HCT116 (cell line): Measurements from ENCODE around the gene DCLRE1B. TPM values are rescaled to one million over a fixed set of nuclear protein-coding genes. Genes with fewer than 3 reads are reported as not detected.

Source experiments
- ATAC-seq: fragments of 200-7000 bp; cut with Tn5 transposase; 2 replicates; pipeline ENCODE4 v1.9.1; 2020; ENCODE audit warnings: mild to moderate bottlenecking, moderate library complexity
- BruUV-seq: library from RNA; stranded (reverse); fragments of 400-500 nt; replicated peaks from 2 replicates; lab custom pipeline; 2021; lab: Mats Ljungman, UMichigan
- CTCF ChIA-PET: fragments of 300-600 bp; sonication (Branson Sonifier 250); formaldehyde crosslinking; loops from one replicate; lab custom pipeline; 2021; ENCODE audit warnings: antibody characterized with exemption; lab: Charles Lee
- POLR2A ChIA-PET: fragments of 300-600, 350-600 bp; sonication (Branson Sonifier 250); formaldehyde crosslinking; loops from one replicate; lab custom pipeline; 2021; ENCODE audit warnings: antibody characterized with exemption; lab: Charles Lee
- RAD21 ChIA-PET, 2 experiments: fragments of 300-600 bp; sonication (Branson Sonifier 250); formaldehyde crosslinking; loops; one replicate each; lab custom pipeline; 2023; ENCODE audit warnings: low total read pairs in 2 of 2; ENCODE audit not compliant: uncharacterized antibody in 2 of 2, unreplicated experiment in 2 of 2, low non-redundant PET in 1 of 2; lab: Charles Lee
- DNase-seq: peaks from one replicate; pipeline ENCODE4 v3.0.0-alpha.2; 2010; ENCODE audit warnings: low read depth, low spot score
- H2AFZ ChIP-seq: fragments of 200-600 bp; shearing (Covaris generic), sonication (generic); 2 replicates; pipeline ENCODE4 v1.6.1; 2017; ENCODE audit warnings: low read depth, mixed run types, mixed read lengths, antibody characterized with exemption, low read length; ENCODE audit not compliant: poor library complexity, severe bottlenecking
- H3K27ac ChIP-seq: 2 replicates; pipeline ENCODE4 v1.5.1; 2012; ENCODE audit warnings: low read depth, low read length
- H3K27me3 ChIP-seq: fragments of 200-600 bp; sonication (generic); 2 replicates; pipeline ENCODE4 v1.6.1; 2016; ENCODE audit warnings: mixed run types, low read length, mixed read lengths; ENCODE audit not compliant: insufficient read depth
- H3K36me3 ChIP-seq, 2 experiments: fragments of 200-500 bp in 1 of 2; fragments of 200-600 bp in 1 of 2; sonication (Bioruptor generic) in 1 of 2; sonication (generic) in 1 of 2; 2 replicates each; pipeline versions ENCODE4 v1.5.1 to v1.6.1; 2014 to 2016; ENCODE audit warnings: low read length in 2 of 2, inconsistent platforms in 1 of 2, mixed read lengths in 1 of 2, mixed run types in 1 of 2; ENCODE audit not compliant: insufficient read depth in 2 of 2, control insufficient read depth in 1 of 2
- H3K4me1 ChIP-seq, 2 experiments: fragments of 200-600 bp in 1 of 2; sonication (generic) in 1 of 2; 2 replicates each; pipeline versions ENCODE4 v1.5.1 to v1.6.1; 2012 to 2017; ENCODE audit warnings: low read length in 2 of 2, inconsistent platforms in 1 of 2, mild to moderate bottlenecking in 1 of 2, mixed read lengths in 1 of 2, mixed run types in 1 of 2, moderate library complexity in 1 of 2; ENCODE audit not compliant: insufficient read depth in 2 of 2, control insufficient read depth in 1 of 2
- H3K4me2 ChIP-seq: fragments of 200-600 bp; sonication (generic); 2 replicates; pipeline ENCODE4 v1.6.1; 2017; ENCODE audit warnings: mixed run types, low read length, mixed read lengths
- H3K4me3 ChIP-seq, 2 experiments: fragments of 200-600 bp in 1 of 2; sonication (generic) in 1 of 2; replicated peaks in 1 of 2; 2 replicates each; pipeline ENCODE4 v1.5.1; 2011 to 2016; ENCODE audit warnings: low read length in 2 of 2, control low read depth in 1 of 2, low read depth in 1 of 2, mild to moderate bottlenecking in 1 of 2, mixed read lengths in 1 of 2, mixed run types in 1 of 2
- H3K79me2 ChIP-seq: fragments of 200-600 bp; sonication (generic); 2 replicates; pipeline ENCODE4 v1.6.1; 2017; ENCODE audit warnings: mild to moderate bottlenecking, mixed run types, low read length, moderate library complexity, mixed read lengths; ENCODE audit not compliant: insufficient read depth
- H3K9ac ChIP-seq: fragments of 200-600 bp; sonication (generic); 2 replicates; pipeline ENCODE4 v1.6.1; 2016; ENCODE audit warnings: low read length, mixed read lengths
- H3K9me2 ChIP-seq: fragments of 200-600 bp; sonication (generic), shearing (Covaris generic); 2 replicates; pipeline ENCODE4 v1.6.1; 2017; ENCODE audit warnings: mixed run types, mild to moderate bottlenecking, moderate library complexity; ENCODE audit not compliant: insufficient read depth
- H3K9me3 ChIP-seq, 2 experiments: fragments of 200-500 bp in 1 of 2; fragments of 200-600 bp in 1 of 2; sonication (Bioruptor generic) in 1 of 2; sonication (generic) in 1 of 2; 2 replicates each; pipeline ENCODE4 v1.6.1; 2014 to 2017; ENCODE audit warnings: low read length in 2 of 2, mixed read lengths in 2 of 2, inconsistent platforms in 1 of 2, low read depth in 1 of 2, mild to moderate bottlenecking in 1 of 2, mixed run types in 1 of 2, moderate library complexity in 1 of 2; ENCODE audit not compliant: control insufficient read depth in 1 of 2, insufficient read depth in 1 of 2
- H4K20me1 ChIP-seq: fragments of 200-600 bp; sonication (generic), shearing (Covaris generic); 2 replicates; pipeline ENCODE4 v1.6.1; 2017; ENCODE audit warnings: mixed run types, mild to moderate bottlenecking, moderate library complexity; ENCODE audit not compliant: insufficient read depth
- ATF3 ChIP-seq: IDR thresholded peaks from 2 replicates; pipeline ENCODE4 v1.6.1; 2012
- CBX3 ChIP-seq: IDR thresholded peaks from 2 replicates; pipeline ENCODE4 v1.6.1; 2012; ENCODE audit warnings: low read depth
- CTCF ChIP-seq, 3 experiments: fragments of 200-600 bp in 1 of 3; sonication (generic) in 1 of 3; IDR thresholded peaks in 2 of 3; conservative IDR thresholded peaks in 1 of 3; 2 replicates each; pipeline ENCODE4 v1.5.1; 2012 to 2017; ENCODE audit warnings: low read depth in 2 of 3, low read length in 2 of 3, antibody characterized with exemption in 1 of 3, borderline replicate concordance in 1 of 3, control low read depth in 1 of 3, mild to moderate bottlenecking in 1 of 3, mixed read lengths in 1 of 3, mixed run types in 1 of 3, moderate library complexity in 1 of 3; ENCODE audit not compliant: insufficient read depth in 1 of 3
- EGR1 ChIP-seq: IDR thresholded peaks from 2 replicates; pipeline ENCODE4 v1.6.1; 2012; ENCODE audit warnings: low read depth
- EZH2phosphoT487 ChIP-seq: fragments of 200-600 bp; IDR thresholded peaks from 2 replicates; pipeline ENCODE4 v1.6.1; 2018; ENCODE audit warnings: antibody characterized with exemption, borderline replicate concordance
- FOSL1 ChIP-seq: IDR thresholded peaks from 2 replicates; pipeline ENCODE4 v1.6.1; 2012; ENCODE audit warnings: low read depth
- POLR2A ChIP-seq: IDR thresholded peaks from 2 replicates; pipeline ENCODE4 v1.7.0; 2011; ENCODE audit warnings: borderline replicate concordance; ENCODE audit not compliant: insufficient read depth, insufficient read length; ENCODE audit errors: extremely low read depth
- SRF ChIP-seq: IDR thresholded peaks from 2 replicates; pipeline ENCODE4 v1.6.1; 2012; ENCODE audit warnings: low read depth
- TCF7L2 ChIP-seq: IDR thresholded peaks from 2 replicates; pipeline ENCODE4 v1.7.0; 2011; ENCODE audit warnings: borderline replicate concordance, inconsistent platforms; ENCODE audit not compliant: insufficient read depth, insufficient read length; ENCODE audit errors: extremely low read depth
- ZFX ChIP-seq: fragments of 450-650 bp; IDR thresholded peaks from 2 replicates; pipeline ENCODE4 v1.6.1; 2017
- ZNF274 ChIP-seq: fragments of 200-500 bp; sonication (Bioruptor generic); IDR thresholded peaks from 2 replicates; pipeline ENCODE4 v1.6.1; 2014; ENCODE audit warnings: mild to moderate bottlenecking, low read depth, low read length, inconsistent platforms
- intact Hi-C: fragments of 100-400 bp; cut with micrococcal nuclease; formaldehyde crosslinking; loops from 2 replicates; pipeline ENCODE4 v1.10.0; 2022
- total RNA-seq: library from RNA; stranded (reverse); gene quantifications from one replicate; pipeline ENCODE4 v1.2.1, GENCODE V29; 2021; ENCODE audit not compliant: unreplicated experiment

Gene DCLRE1B
- total RNA-seq, 1 experiment from 2014 or later: 13.4 TPM

- no peak for TF ChIP-seq ZNF274
These were observed 7.6 kb downstream of the DCLRE1B start (continued) for GRCh38 chr1:113912594-113913311.

- peaks cover 12 to 16% of the 10 kb centered on the region in 2 experiments; a peak in 3 of 4 replicates for H3K36me3 ChIP-seq
- TF ChIP-seq EZH2phosphoT487 (no peak), CBX3 (no peak), POLR2A (no peak), ZNF274 (no peak), EGR1 (no peak), FOSL1 (no peak), ATF3 (no peak), SRF (no peak), ZFX (no peak), TCF7L2 (no peak), CTCF (IDR thresholded peaks at IDR 0.05 in 2 of 3, conservative IDR thresholded peaks at IDR 0.05 in 1 of 3; ENCODE audit: borderline replicate concordance in 1 of 3, insufficient read depth in 1 of 3, low read depth in 2 of 3, low read length in 2 of 3) (no peak)
- TF ChIP-seq, all 23 proteins: peak for 0
- CTCF ChIA-PET: no interaction called here
- Histone ChIP-seq H3K4me3 (no peak overlapping the region), H3K79me2 (no peaks in the 10 kb centered on the region), H3K9ac (no peak overlapping the region), H3K4me2 (no peak overlapping the region), H3K27me3 (no peaks in the 10 kb centered on the region), H3K9me2 (no peaks in the 10 kb centered on the region), H4K20me1 (no peaks in the 10 kb centered on the region), H3K4me1 (no peaks in the 10 kb centered on the region), H3K27ac (no peak overlapping the region), H2AFZ (no peak overlapping the region), H3K9me3 (no peaks in the 10 kb centered on the region)
- RAD21 ChIA-PET: no interaction called here
- POLR2A ChIA-PET: no interaction called here
- no TSS peak for BruUV-seq
- no peak for DNase-seq
- intact Hi-C loops: no loop called here
- no peak for ATAC-seq
These were observed 8.2 kb downstream of the DCLRE1B start for GRCh38 chr1:113913312-113913668.
